PC-3 (cell line): ENCODE measurements around the gene NDUFAF2. TPM values are rescaled to one million over a fixed set of nuclear protein-coding genes. Genes with fewer than 3 reads are reported as not detected.

Experiments used
- ATAC-seq: fragments of 200-7000 bp; cut with Tn5 transposase; 2 replicates; pipeline ENCODE4 v1.9.1; 2020; ENCODE audit warnings: mild to moderate bottlenecking, moderate library complexity
- BruUV-seq: library from RNA; stranded (reverse); fragments of 400-500 nt; replicated peaks from 2 replicates; lab custom pipeline; 2021; lab: Mats Ljungman, UMichigan
- CTCF ChIA-PET: fragments of 300-600 bp; sonication (Branson Sonifier 250); formaldehyde crosslinking; loops from one replicate; lab custom pipeline; 2022; ENCODE audit warnings: antibody characterized with exemption; lab: Charles Lee
- POLR2A ChIA-PET: fragments of 300-600 bp; sonication (Branson Sonifier 250); formaldehyde crosslinking; loops from one replicate; lab custom pipeline; 2022; ENCODE audit warnings: antibody characterized with exemption; ENCODE audit not compliant: unreplicated experiment; lab: Charles Lee
- DNase-seq: peaks from one replicate; pipeline ENCODE4 v3.0.0-alpha.2; 2015
- H2AFZ ChIP-seq: fragments of 300-600 bp; sonication (generic); 2 replicates; pipeline ENCODE4 v1.6.0; 2016; ENCODE audit warnings: antibody characterized with exemption, low read length
- H3F3A ChIP-seq: fragments of 300-600 bp; sonication (generic); one replicate; pipeline ENCODE4 v1.6.0; 2017; ENCODE audit warnings: antibody characterized with exemption, low read length, control low read depth, mild to moderate bottlenecking; ENCODE audit not compliant: unreplicated experiment
- H3K27ac ChIP-seq: fragments of 300-600 bp; sonication (generic); 2 replicates; pipeline ENCODE4 v1.5.1; 2016; ENCODE audit warnings: mild to moderate bottlenecking, low read length
- H3K27me3 ChIP-seq: fragments of 300-600 bp; sonication (generic); 2 replicates; pipeline ENCODE4 v1.6.1; 2016; ENCODE audit warnings: low read length, mixed read lengths
- H3K36me3 ChIP-seq: fragments of 300-600 bp; sonication (generic); 2 replicates; pipeline ENCODE4 v1.6.1; 2016; ENCODE audit warnings: low read depth, mixed run types, low read length, mixed read lengths
- H3K4me1 ChIP-seq: fragments of 300-600 bp; sonication (generic); 2 replicates; pipeline ENCODE4 v1.5.1; 2016; ENCODE audit warnings: low read length; ENCODE audit not compliant: insufficient read depth
- H3K4me2 ChIP-seq: fragments of 300-600 bp; sonication (generic); 2 replicates; pipeline ENCODE4 v1.6.0; 2016; ENCODE audit warnings: low read length
- H3K4me3 ChIP-seq: fragments of 300-600 bp; sonication (generic); 2 replicates; pipeline ENCODE4 v1.5.1; 2016; ENCODE audit warnings: mild to moderate bottlenecking, low read length, mixed read lengths
- H3K79me2 ChIP-seq: fragments of 300-600 bp; sonication (generic); 2 replicates; pipeline ENCODE4 v1.6.1; 2017; ENCODE audit warnings: low read length, mixed read lengths
- H3K9ac ChIP-seq: fragments of 300-600 bp; sonication (generic); 2 replicates; pipeline ENCODE4 v1.6.0; 2016; ENCODE audit warnings: mild to moderate bottlenecking, low read length
- H3K9me2 ChIP-seq: fragments of 300-600 bp; sonication (generic); replicated peaks from 2 replicates; pipeline ENCODE4 v1.6.1; 2016; ENCODE audit warnings: mixed run types, low read length, mixed read lengths
- H3K9me3 ChIP-seq: fragments of 300-600 bp; sonication (generic); 2 replicates; pipeline ENCODE4 v1.6.1; 2016; ENCODE audit warnings: low read length, mixed read lengths
- H4K20me1 ChIP-seq: fragments of 300-600 bp; sonication (generic); 2 replicates; pipeline ENCODE4 v1.6.1; 2016; ENCODE audit warnings: low read length, mixed read lengths
- EZH2 ChIP-seq: fragments of 300-600 bp; sonication (generic); IDR thresholded peaks from one replicate; pipeline ENCODE4 v1.6.1; 2017; ENCODE audit warnings: antibody characterized with exemption, mild to moderate bottlenecking, low read length; ENCODE audit not compliant: unreplicated experiment
- EZH2phosphoT487 ChIP-seq: fragments of 300-600 bp; sonication (generic); IDR thresholded peaks from 2 replicates; pipeline ENCODE4 v1.6.1; 2018; ENCODE audit warnings: mild to moderate bottlenecking, antibody characterized with exemption, low read length, borderline replicate concordance
- intact Hi-C: fragments of 100-400 bp; cut with micrococcal nuclease; formaldehyde crosslinking; loops from 2 replicates; pipeline ENCODE4 v1.9.0; 2023
- total RNA-seq: library from RNA; depleted of rRNA; stranded (reverse); fragments of >200 nt; gene quantifications from 2 replicates; pipeline ENCODE4 v1.2.3, GENCODE V29; 2014
- TF ChIP-seq, protein P1 (sequence below): fragments of 300-600 bp; sonication (generic); conservative IDR thresholded peaks from 2 replicates; pipeline ENCODE4 v1.5.1; 2017; ENCODE audit warnings: antibody characterized with exemption, low read depth, mild to moderate bottlenecking, low read length

Gene NDUFAF2
- total RNA-seq, 1 experiment from 2014 or later: 41.9 TPM

DNA sequence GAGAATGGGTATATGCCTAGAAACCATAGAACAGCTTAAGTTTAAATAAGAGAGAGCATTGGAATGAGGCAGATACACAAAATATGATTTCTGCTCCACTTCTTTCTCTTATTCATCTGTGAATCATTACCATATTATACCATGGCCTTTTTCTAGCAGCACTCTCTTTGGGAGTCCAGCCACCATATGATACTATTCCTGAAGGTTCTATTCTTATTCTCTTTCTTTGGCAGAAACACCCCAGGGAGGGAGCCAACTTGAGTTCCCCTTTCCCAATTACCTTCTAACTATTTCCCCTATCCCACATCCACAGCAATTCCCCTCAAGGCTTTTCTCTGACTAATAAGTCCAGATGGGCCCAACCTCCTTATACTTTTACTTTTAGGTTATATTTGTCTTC lies 55.9 kb downstream of the NDUFAF2 start:
- intact Hi-C loops: no loop called here
- POLR2A ChIA-PET: interaction anchor here (0.6 kb wide), 1 partner anchor 52 kb away, joined by 3 read pairs; no protein-coding TSS in a partner anchor

DNA sequence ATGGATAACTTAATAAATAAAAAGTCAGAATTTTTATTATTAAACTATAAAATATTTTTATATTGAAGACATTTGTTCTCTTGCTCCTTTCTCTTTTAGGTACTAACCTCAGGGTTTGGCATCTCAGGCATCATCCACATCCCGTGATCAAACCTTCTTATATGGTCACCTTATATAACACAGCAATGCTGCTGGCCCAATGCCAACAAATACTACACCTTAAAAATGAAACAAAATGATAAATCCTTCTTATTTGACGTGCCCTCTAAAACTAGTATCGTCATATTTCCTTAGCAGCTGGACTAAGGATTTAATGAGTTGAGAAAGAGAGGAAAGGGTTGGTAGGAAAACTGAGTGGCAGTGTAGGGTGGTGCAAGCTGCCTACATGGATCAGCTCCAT lies 56.6 kb downstream of the NDUFAF2 start:
- DNase-seq: no peak
- H3K36me3 ChIP-seq: no peaks in the 10 kb centered on the region
- H3K4me3 ChIP-seq: no peak overlapping the region
- no TSS peak for BruUV-seq
- H3K4me2 ChIP-seq: no peak overlapping the region
- no peak overlapping the region for H3K27ac ChIP-seq
- H3K9me2 ChIP-seq: no peaks in the 10 kb centered on the region
- no peaks in the 10 kb centered on the region for H3K4me1 ChIP-seq
- no peaks in the 10 kb centered on the region for H3K27me3 ChIP-seq
- CTCF ChIA-PET: no interaction called here
- no peak overlapping the region for H3K9ac ChIP-seq
- H3K9me3 ChIP-seq: no peaks in the 10 kb centered on the region
- no peak for ATAC-seq
- TF ChIP-seq EZH2phosphoT487 (no peak), EZH2 (no peak)
- TF ChIP-seq, protein P1, sequence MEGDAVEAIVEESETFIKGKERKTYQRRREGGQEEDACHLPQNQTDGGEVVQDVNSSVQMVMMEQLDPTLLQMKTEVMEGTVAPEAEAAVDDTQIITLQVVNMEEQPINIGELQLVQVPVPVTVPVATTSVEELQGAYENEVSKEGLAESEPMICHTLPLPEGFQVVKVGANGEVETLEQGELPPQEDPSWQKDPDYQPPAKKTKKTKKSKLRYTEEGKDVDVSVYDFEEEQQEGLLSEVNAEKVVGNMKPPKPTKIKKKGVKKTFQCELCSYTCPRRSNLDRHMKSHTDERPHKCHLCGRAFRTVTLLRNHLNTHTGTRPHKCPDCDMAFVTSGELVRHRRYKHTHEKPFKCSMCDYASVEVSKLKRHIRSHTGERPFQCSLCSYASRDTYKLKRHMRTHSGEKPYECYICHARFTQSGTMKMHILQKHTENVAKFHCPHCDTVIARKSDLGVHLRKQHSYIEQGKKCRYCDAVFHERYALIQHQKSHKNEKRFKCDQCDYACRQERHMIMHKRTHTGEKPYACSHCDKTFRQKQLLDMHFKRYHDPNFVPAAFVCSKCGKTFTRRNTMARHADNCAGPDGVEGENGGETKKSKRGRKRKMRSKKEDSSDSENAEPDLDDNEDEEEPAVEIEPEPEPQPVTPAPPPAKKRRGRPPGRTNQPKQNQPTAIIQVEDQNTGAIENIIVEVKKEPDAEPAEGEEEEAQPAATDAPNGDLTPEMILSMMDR: no peak
- no peak overlapping the region for H2AFZ ChIP-seq
- 0 out of 2 replicates have a peak, but pooled peaks cover 6% of the 10 kb centered on the region for H3K79me2 ChIP-seq
- no peaks in the 10 kb centered on the region for H3F3A ChIP-seq
- H4K20me1 ChIP-seq: no peaks in the 10 kb centered on the region
- intact Hi-C loops: no loop called here
- POLR2A ChIA-PET: no interaction called here

More for the DNA sequence above, 55.9 kb downstream of the NDUFAF2 start:
- no TSS peak for BruUV-seq
- no peaks in the 10 kb centered on the region for H3F3A ChIP-seq
- DNase-seq (no peak), ATAC-seq (no peak)
- no peaks in the 10 kb centered on the region for H3K36me3 ChIP-seq
- H3K4me3 ChIP-seq: no peak overlapping the region
- H3K9me2 ChIP-seq: no peaks in the 10 kb centered on the region
- no peak overlapping the region for H3K9ac ChIP-seq
- no peaks in the 10 kb centered on the region for H3K27me3 ChIP-seq
- TF ChIP-seq EZH2 (no peak), EZH2phosphoT487 (no peak)
- TF ChIP-seq, protein P1: no peak
- H4K20me1 ChIP-seq: no peaks in the 10 kb centered on the region
- H2AFZ ChIP-seq: no peak overlapping the region
- no peaks in the 10 kb centered on the region for H3K4me1 ChIP-seq
- H3K4me2 ChIP-seq: no peak overlapping the region
- H3K79me2 ChIP-seq: 0 out of 2 replicates have a peak, but pooled peaks cover 5% of the 10 kb centered on the region
- no peaks in the 10 kb centered on the region for H3K9me3 ChIP-seq
- CTCF ChIA-PET: no interaction called here
- H3K27ac ChIP-seq: no peak overlapping the region

DNA sequence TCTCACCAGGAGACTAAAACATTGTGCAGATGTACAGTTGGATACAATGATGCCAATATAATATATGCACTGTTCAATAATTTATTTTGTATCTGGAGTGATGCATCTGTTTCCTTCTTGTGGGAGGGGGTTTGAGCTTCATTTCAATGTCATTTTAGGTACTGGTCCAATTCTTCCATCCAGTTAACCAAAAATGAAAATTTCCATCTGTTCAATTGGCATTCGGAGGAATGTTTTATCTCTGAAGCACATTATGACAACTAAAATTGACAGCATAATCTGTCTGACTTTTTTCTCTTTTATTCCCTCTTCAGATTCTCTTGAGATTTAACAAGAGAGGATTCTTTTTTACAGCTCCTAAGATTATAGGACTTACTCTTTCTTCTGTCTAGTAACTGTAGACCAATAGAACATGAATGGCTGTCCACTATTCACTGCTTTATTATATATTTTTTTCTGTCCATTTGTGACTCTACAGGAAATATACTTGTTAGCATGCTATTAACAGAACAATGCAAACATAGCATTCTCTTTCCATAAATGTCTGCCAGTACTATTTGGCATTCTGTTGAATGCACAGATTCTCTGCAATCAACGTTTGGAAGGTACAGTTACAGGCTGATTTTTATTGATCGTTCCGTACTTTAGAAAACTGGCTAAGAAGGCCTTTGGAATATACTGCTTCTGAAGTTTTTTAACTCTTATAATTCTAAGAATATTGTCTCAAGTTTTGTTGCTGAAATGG lies 57.8 kb downstream of the NDUFAF2 start:
- Histone ChIP-seq H3K9me2 (no peaks in the 10 kb centered on the region), H3F3A (no peaks in the 10 kb centered on the region), H3K27me3 (no peaks in the 10 kb centered on the region), H3K27ac (no peak overlapping the region), H3K36me3 (no peaks in the 10 kb centered on the region), H4K20me1 (no peaks in the 10 kb centered on the region), H2AFZ (no peak overlapping the region), H3K9me3 (no peaks in the 10 kb centered on the region), H3K4me3 (no peak overlapping the region), H3K4me1 (no peaks in the 10 kb centered on the region), H3K4me2 (no peak overlapping the region), H3K9ac (no peak overlapping the region), H3K79me2 (0 out of 2 replicates have a peak, but pooled peaks cover 7% of the 10 kb centered on the region)
- ChIA-PET CTCF (no interaction called here), POLR2A (no interaction called here)
- DNase-seq (no peak), ATAC-seq (no peak)
- TF ChIP-seq EZH2phosphoT487: no peak
- TF ChIP-seq, protein P1: no peak
- no peak for TF ChIP-seq EZH2
- no TSS peak for BruUV-seq
- intact Hi-C loops: no loop called here
